HUDEP-2 (cell line): ENCODE measurements around the gene MPPE1.

Source experiments
- DNase-seq, 76 experiments: peaks; one replicate each; lab custom pipeline; 2025; ENCODE audit not compliant: unreplicated experiment in 76 of 76; lab: John Stamatoyannopoulos, UW

The MPPE1 gene

GRCh38 chr18:11908182-11909060 lies at the start of gene MPPE1:
MPPE1 (minus strand) TSS chr18:11908317; CDS start chr18:11897264, 11,053 bp downstream.
- peak in 71 of 76 experiments; percentile 8 to 91 (median 63) for DNase-seq

DNA sequence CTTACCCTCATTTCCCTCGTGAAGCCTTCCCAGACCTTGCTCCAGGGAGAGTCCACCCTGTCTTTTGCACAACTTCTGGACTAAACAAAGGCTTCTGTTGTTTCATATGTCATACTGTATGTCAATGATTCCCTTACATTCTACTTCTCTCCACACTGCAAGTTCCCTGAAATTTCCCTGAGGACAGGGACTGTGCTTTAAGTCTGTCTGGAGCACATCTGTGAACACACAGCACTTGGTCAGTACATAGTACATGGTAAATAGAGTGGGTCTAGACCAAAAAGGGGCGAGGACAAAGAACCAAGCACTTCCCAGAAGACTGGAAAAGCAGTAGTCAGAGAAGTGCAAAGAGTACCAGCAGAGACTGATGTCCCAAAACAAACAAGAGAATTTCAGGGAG lies 49.5 kb upstream of the MPPE1 start:
- DNase-seq: no peak

GRCh38 chr18:11956371-11957308 lies 48.5 kb upstream of the MPPE1 start:
- no peak for DNase-seq

- no peak for DNase-seq
Measured at GRCh38 chr18:11955239-11956029, 47.3 kb upstream of the MPPE1 start.

DNA sequence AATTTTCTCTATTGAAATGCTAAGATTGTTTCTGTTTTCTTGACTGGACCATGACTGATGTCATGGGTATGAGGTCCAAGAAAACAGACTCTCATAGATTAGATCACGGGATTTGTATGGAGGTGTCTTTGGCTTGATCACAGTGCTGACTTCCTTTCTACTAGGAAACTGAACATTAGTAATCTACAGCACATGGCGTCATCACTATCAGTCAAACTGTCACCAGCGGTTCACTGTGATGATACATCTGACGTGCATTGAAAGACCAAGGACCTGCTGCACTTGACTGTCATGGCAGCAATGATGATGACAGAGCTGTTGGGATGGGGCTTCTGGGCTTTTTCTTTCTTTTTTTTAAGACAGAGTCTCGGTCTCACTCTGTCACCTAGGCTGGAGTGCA lies 45.0 kb upstream of the MPPE1 start:
- no peak for DNase-seq

DNA sequence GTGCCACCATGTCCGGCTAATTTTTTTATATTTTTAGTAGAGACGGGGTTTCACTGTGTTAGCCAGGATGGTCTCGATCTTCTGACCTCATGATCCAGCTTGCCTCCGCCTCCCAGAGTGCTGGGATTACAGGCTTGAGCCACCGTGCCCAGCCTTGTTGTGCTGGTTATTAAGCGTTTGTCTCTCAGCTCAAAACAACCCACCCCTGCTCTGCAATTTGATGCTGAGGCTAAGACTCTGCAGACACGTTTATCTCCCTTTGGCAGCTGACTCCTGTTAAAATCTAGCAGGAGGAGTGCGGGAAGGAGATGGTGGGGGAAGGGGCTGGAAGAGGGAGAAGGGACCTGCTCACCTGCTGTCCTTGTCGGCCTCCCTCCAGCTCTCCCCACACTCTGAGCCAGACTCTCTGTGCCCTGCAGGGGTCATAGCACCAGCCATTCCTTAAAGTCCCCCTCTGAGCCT lies 43.3 kb upstream of the MPPE1 start:
- no peak for DNase-seq

GRCh38 chr18:11950824-11951223 lies 42.7 kb upstream of the MPPE1 start:
- DNase-seq: no peak

- DNase-seq: no peak
Measured at GRCh38 chr18:11948852-11949523, 40.9 kb upstream of the MPPE1 start.

DNA sequence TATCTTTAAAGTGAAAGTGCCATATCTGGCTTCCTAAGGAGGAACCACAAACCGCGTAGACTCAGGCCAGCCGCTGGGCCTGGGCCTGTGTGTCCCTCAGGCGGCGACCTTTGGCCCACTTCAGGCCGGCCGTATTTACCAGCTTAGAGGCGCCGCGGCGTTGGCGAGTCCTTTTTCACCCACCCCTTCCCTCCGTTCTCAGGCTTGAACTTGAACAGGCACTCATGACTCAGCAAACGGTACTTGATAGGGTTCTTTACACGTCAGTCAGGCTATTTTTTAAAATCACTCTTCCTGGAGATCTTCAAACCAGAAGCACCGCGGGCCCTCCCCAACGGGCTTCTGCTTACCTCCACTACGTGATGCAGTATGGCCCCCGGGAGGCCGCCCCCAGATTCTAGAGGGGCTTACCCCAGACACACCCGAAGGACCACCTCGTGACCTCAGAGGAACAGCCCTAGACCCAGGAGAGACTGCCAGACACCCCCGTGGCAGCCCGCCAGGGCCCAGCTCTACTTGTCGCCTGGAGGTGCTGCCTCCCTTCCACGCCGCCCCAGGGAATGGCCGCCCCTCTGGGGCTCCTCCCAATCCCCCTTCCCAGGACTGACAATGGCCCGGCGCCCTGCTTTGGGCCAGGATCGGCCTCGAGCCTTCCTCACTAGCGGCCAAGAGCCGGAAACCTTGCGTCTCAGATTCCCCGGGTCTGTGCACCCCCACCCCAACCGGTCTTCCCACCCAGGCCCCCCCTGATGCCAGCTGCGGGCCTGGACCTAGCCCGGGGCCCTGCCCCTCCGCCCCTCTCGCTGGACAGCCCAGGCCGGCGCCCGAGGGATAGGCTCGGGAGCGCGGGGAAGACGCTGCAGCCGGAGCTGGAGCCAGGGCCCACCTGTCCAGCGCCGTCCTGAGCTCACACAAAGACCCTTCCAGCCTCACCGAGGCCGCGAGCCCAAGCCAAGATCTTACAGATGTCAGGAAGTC lies 39.4 kb upstream of the MPPE1 start:
- DNase-seq: peak in 75 of 76 experiments; percentile 14 to 98 (median 74)

GRCh38 chr18:11946756-11947155 lies 38.6 kb upstream of the MPPE1 start:
- DNase-seq: peak in 35 of 76 experiments; percentile 0 to 77 (median 24)

DNA sequence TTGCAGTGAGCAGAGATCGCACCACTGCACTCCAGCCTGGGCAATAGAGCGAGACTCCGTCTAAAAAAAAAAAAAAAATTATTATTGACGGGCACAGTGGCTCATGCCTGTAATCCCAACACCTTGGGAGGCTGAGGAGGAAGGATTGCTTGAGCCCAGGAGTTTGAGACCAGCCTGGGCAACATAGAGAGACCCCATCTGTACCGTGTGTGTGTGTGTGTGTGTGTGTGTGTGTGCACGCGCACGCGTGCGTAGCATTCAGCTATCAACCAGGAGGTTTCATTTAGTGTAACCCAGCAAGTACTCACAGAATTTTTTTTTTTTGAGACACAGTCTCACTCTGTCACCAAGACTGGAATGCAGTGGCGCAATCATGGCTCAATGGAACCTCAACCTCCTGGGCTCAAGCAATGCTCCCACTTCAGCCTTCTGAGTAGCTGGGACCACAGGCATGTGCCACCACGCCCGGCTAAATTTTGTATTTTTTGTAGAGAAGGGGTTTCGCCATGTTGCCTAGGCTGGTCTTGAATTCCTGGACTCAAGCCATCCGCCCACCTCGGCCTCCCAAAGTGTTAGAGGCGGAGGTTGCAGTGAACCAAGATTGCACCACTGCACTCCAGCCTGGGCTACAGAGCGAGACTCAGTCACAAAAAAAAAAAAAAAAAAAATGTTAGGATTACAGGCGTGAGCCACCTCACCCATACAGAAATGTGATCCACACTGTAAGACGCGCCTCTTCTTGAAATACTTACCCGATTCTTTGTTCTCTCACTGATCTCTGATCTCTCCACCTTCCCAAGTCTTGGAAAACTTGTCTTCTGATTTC lies 37.9 kb upstream of the MPPE1 start:
- peak in 1 of 76 experiments; percentile 3 for DNase-seq

DNA sequence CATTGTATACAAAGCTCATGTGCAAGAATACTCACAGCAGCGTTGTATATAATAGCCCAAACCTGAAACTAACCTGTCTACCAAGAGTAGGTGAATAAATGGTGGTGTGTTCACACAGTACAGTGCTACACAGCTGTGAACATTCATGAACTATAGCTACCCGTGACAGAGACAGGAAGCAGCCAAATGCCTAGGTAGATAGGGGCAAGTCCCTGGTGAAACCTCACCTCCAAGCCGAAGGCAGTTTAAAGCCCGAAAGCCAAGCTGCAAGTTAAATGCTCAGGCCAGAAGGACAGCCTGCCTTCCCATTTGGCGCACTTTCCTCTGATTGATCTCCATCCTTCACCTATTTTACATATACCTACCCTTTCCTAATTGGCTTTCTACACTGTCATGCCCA lies 36.7 kb upstream of the MPPE1 start:
- no peak for DNase-seq

GRCh38 chr18:11944252-11944651 lies 36.1 kb upstream of the MPPE1 start:
- DNase-seq: peak in 40 of 76 experiments; percentile 3 to 73 (median 30)

GRCh38 chr18:11943551-11943950 lies 35.4 kb upstream of the MPPE1 start:
- DNase-seq: peak in 10 of 76 experiments; percentile 3 to 30 (median 20)

GRCh38 chr18:11940956-11941355 lies 32.8 kb upstream of the MPPE1 start:
- no peak for DNase-seq

DNA sequence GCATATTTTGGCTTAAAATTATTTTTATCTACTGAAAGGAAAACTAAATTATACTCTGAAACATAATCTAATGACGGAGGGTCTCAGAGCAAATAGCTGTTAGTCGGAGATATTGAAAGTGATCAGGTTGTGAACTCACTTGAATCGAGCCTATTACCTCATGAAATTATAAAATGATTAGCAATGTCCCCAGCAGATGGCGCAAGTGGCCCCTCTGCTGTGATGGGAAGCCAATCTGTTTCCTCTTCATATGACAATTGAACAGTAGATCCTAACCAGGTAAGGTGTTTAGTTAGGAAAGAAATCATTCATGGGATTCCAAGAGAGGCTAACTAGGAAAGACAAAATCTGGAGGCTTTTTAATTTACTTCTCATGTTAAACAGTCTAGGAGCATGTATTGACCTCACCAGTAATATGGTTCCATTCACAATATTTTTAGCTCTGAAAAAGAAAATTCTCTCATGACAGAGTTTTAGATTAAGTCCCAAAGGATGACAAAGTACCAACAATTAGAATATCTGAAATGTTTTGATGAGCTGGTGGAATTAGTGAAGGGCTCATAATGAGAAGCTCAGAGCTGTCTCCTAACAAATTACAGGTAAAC lies 29.9 kb upstream of the MPPE1 start:
- peak in 55 of 76 experiments; percentile 1 to 89 (median 29) for DNase-seq

- no peak for DNase-seq
Measured at GRCh38 chr18:11932393-11932792, 24.3 kb upstream of the MPPE1 start.
